IPS-15b (cell line): Measurements from ENCODE around the gene SPAG16.
"Not testable (repeated sequence)": the region's sequence is repeated elsewhere in the genome, so short reads cannot be mapped to it uniquely, and the experiment has no call there.

Experiments used
- H3K27me3 ChIP-seq: one replicate; pipeline ENCODE4 v1.6.1; 2013; ENCODE audit warnings: low read length; ENCODE audit not compliant: control insufficient read depth, insufficient read depth
- H3K36me3 ChIP-seq: one replicate; pipeline ENCODE4 v1.6.1; 2013; ENCODE audit warnings: low read length; ENCODE audit not compliant: control insufficient read depth, insufficient read depth
- H3K4me1 ChIP-seq: one replicate; pipeline ENCODE4 v1.6.1; 2013; ENCODE audit warnings: mild to moderate bottlenecking, low read length; ENCODE audit not compliant: control insufficient read depth, insufficient read depth
- H3K4me3 ChIP-seq: one replicate; pipeline ENCODE4 v1.5.1; 2013; ENCODE audit warnings: low read depth, low read length
- H3K9ac ChIP-seq: one replicate; pipeline ENCODE4 v1.6.1; 2013; ENCODE audit warnings: low read depth, mild to moderate bottlenecking, low read length
- H3K9me3 ChIP-seq: one replicate; pipeline ENCODE4 v1.6.1; 2013; ENCODE audit warnings: mild to moderate bottlenecking, low read length; ENCODE audit not compliant: control insufficient read depth, insufficient read depth

The SPAG16 gene

DNA sequence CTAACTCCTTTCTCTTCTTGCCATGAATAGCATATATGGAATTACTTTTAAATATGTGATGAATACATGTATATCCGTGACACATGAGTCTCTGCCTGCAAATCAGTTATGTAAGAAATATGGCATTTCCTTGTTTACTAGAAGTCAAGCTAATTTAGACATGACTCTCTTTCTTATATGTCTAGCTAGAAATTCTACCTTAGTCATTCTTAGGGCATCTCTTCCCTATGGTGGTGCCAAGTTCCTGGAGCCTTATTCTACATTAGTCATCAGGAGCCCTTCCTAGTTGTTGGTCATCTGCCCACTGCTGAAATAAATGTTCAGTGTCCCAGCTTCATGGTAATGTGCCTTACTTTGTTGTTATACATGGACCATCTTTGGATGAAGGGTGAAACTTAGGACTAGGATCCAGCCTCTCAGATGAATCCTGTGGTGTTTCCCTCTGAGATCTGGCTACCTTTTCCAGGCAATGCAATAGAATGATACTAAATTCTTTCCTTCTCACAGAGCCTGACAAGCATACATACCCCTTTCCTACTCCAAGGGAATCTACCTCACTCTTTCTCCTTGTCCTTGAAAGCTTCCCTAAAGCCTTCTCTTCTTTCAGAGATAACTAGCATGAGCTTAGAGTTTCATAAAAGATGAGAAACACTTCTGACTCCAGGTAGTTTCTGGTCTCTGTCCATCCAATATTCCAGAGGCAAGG lies 711.3 kb downstream of the SPAG16 start:
- Histone ChIP-seq H3K9ac (no peak overlapping the region), H3K9me3 (no peaks in the 10 kb centered on the region), H3K4me1 (no peaks in the 10 kb centered on the region), H3K4me3 (no peak overlapping the region), H3K27me3 (no peaks in the 10 kb centered on the region), H3K36me3 (no peaks in the 10 kb centered on the region)

GRCh38 chr2:213998976-213999375 lies 714.7 kb downstream of the SPAG16 start:
- H3K36me3 ChIP-seq, H3K4me1 ChIP-seq, H3K9ac ChIP-seq, H3K27me3 ChIP-seq, H3K4me3 ChIP-seq, H3K9me3 ChIP-seq: not testable (repeated sequence)

DNA sequence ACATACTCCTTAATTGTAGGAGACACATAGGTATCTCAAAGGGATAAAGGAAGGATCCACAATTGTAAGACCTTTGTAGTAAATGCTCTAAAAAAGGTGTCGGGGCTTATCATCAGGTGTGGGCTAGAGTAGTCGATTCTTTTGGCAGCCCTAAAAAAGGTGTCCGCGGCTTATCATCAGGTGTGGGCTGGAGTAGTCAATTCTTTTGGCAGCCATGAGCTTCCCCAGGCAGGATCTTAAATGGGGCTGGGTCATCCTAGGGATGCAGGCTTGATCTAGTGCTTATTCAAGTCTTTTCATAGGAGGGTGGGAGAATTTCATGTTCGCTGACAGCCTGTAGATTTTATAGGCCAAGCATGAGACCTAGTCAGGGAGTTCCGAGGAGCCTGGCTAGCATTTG lies 720.2 kb downstream of the SPAG16 start:
- no peak overlapping the region for H3K4me3 ChIP-seq

DNA sequence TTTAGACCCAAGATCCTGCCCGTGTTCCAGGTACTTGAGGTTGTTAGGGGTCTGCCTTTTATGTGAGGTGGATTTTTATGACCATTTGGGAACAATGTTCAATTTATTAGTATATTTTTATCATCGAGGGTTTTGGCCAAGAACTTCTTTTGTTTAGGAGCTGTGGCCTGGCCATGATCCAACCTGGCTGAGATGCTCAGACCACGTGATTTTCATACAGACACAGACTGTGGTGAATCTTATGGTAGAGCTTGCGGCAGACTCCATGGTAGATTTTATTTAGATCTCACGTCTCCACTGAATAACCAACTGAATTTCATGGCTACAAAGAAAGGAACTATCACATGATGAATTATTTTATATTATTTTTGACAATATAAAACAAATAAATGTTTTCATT lies 721.1 kb downstream of the SPAG16 start:
- Histone ChIP-seq H3K27me3 (no peaks in the 10 kb centered on the region), H3K4me1 (no peaks in the 10 kb centered on the region), H3K4me3 (no peak overlapping the region), H3K36me3 (no peaks in the 10 kb centered on the region), H3K9me3 (no peaks in the 10 kb centered on the region), H3K9ac (no peak overlapping the region)

More for the DNA sequence above, 720.2 kb downstream of the SPAG16 start:
- Histone ChIP-seq H3K9me3 (no peaks in the 10 kb centered on the region), H3K9ac (no peak overlapping the region), H3K4me1 (no peaks in the 10 kb centered on the region), H3K36me3 (no peaks in the 10 kb centered on the region), H3K27me3 (no peaks in the 10 kb centered on the region)

DNA sequence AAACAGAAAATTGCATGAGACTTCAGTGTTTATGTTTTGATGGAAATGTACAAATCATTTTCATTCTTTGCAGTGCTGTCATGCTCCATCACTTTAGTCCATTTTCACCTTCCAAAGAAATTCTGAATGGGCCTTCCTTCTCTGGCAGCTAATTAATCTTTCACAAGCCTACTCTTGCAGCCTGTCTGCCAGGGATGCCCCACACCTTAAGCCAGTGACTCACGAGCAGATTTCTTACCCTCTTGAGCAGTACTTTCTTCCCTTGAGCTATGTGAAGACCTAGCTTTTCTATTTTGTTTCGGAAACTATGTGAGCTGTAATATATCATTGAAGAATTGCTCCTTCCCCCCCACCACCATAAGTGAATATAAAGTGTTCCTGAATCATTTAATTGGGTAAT lies 722.3 kb downstream of the SPAG16 start:
- Histone ChIP-seq H3K4me3 (no peak overlapping the region), H3K36me3 (no peaks in the 10 kb centered on the region), H3K9me3 (no peaks in the 10 kb centered on the region), H3K4me1 (no peaks in the 10 kb centered on the region), H3K9ac (no peak overlapping the region), H3K27me3 (no peaks in the 10 kb centered on the region)

- no peak overlapping the region for H3K4me3 ChIP-seq
- H3K4me1 ChIP-seq: no peaks in the 10 kb centered on the region
- no peak overlapping the region for H3K9ac ChIP-seq
- H3K9me3 ChIP-seq: no peaks in the 10 kb centered on the region
- H3K36me3 ChIP-seq: no peaks in the 10 kb centered on the region
- H3K27me3 ChIP-seq: no peaks in the 10 kb centered on the region
Measured at GRCh38 chr2:214011676-214012075, 727.4 kb downstream of the SPAG16 start.

GRCh38 chr2:214014551-214015220 lies 730.4 kb downstream of the SPAG16 start:
- Histone ChIP-seq H3K4me3 (no peak overlapping the region), H3K27me3 (no peaks in the 10 kb centered on the region), H3K9me3 (no peaks in the 10 kb centered on the region), H3K36me3 (no peaks in the 10 kb centered on the region), H3K9ac (no peak overlapping the region), H3K4me1 (no peaks in the 10 kb centered on the region)

- no peak overlapping the region for H3K9ac ChIP-seq
- H3K36me3 ChIP-seq: no peaks in the 10 kb centered on the region
- no peak overlapping the region for H3K4me3 ChIP-seq
- H3K27me3 ChIP-seq: no peaks in the 10 kb centered on the region
- no peaks in the 10 kb centered on the region for H3K4me1 ChIP-seq
- H3K9me3 ChIP-seq: no peaks in the 10 kb centered on the region
Measured at GRCh38 chr2:214019229-214019972, 735.1 kb downstream of the SPAG16 start.

GRCh38 chr2:214019973-214020345 lies 735.7 kb downstream of the SPAG16 start:
- Histone ChIP-seq H3K9ac (no peak overlapping the region), H3K4me1 (no peaks in the 10 kb centered on the region), H3K27me3 (no peaks in the 10 kb centered on the region), H3K9me3 (no peaks in the 10 kb centered on the region), H3K4me3 (no peak overlapping the region), H3K36me3 (no peaks in the 10 kb centered on the region)

- Histone ChIP-seq H3K9ac (no peak overlapping the region), H3K36me3 (no peaks in the 10 kb centered on the region), H3K27me3 (no peaks in the 10 kb centered on the region), H3K4me3 (no peak overlapping the region), H3K4me1 (no peaks in the 10 kb centered on the region), H3K9me3 (no peaks in the 10 kb centered on the region)
Measured at GRCh38 chr2:214029190-214029589, 744.9 kb downstream of the SPAG16 start.

- H3K9me3 ChIP-seq: no peaks in the 10 kb centered on the region
- H3K4me1 ChIP-seq: no peaks in the 10 kb centered on the region
- H3K9ac ChIP-seq: no peak overlapping the region
- H3K27me3 ChIP-seq: no peaks in the 10 kb centered on the region
- H3K36me3 ChIP-seq: no peaks in the 10 kb centered on the region
- no peak overlapping the region for H3K4me3 ChIP-seq
Measured at GRCh38 chr2:214031566-214031965, 747.3 kb downstream of the SPAG16 start.

DNA sequence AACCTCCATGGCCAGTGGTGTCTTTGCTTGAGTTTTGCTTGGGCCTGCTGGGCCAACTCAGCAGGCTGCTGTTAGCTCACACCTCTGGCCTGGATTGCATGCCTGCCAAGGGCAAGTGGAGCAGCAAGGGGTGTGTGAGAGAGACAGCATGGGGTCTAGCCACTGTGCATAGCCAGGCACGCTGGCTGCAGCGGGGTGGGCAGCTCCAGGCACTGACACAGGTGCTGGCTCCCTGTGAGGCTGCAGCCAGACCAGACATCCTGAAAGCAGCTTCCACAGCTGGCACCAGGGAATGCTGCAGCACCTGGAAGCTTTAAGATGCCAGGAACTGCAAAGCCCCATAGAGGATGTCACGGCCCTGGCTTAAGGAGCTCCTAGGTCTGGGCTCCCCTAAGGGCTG lies 750.2 kb downstream of the SPAG16 start:
- no peaks in the 10 kb centered on the region for H3K27me3 ChIP-seq
- H3K36me3 ChIP-seq: no peaks in the 10 kb centered on the region
- no peaks in the 10 kb centered on the region for H3K9me3 ChIP-seq
- no peaks in the 10 kb centered on the region for H3K4me1 ChIP-seq
- H3K4me3 ChIP-seq: no peak overlapping the region
- H3K9ac ChIP-seq: no peak overlapping the region
